ENCODE measurements around the gene RRP1B. TPM values are rescaled to one million over a fixed set of nuclear protein-coding genes. Genes with fewer than 3 reads are reported as not detected.
A peak's percentile ranks its signal among the peaks of the same experiment; 100 is the strongest.

RRP1B gene
- polyA plus RNA-seq, 1 donor from 2014 or later: 20.3 TPM

- Histone ChIP-seq H3K79me2 (replicated peaks; ENCODE audit: insufficient read depth, low read length) (no peaks in the 10 kb centered on the region), H3K27me3 (ENCODE audit: insufficient read depth, low read depth, low read length) (no peaks in the 10 kb centered on the region), H2AFZ (ENCODE audit: low read depth, low read length) (no peak overlapping the region), H4K20me1 (ENCODE audit: insufficient read depth) (no peaks in the 10 kb centered on the region), H3K9me2 (ENCODE audit: insufficient read depth, low read length) (no peaks in the 10 kb centered on the region), H3K27ac (ENCODE audit: low read length) (no peak overlapping the region), H3F3A (ENCODE audit: insufficient read depth, low read length, poor library complexity, severe bottlenecking) (no peaks in the 10 kb centered on the region), H3K9ac (ENCODE audit: low read length) (no peak overlapping the region), H3K4me2 (ENCODE audit: low read length) (no peak overlapping the region), H3K36me3 (ENCODE audit: insufficient read depth, low read length) (no peaks in the 10 kb centered on the region), H3K9me3 (ENCODE audit: low read length) (no peaks in the 10 kb centered on the region), H3K4me3 (ENCODE audit: low read length) (no peak overlapping the region)
- no peak for TF ChIP-seq MXI1 (conservative IDR thresholded peaks at IDR 0.05; ENCODE audit: poor library complexity, severe bottlenecking)
- no peak for TF ChIP-seq TAF1 (IDR thresholded peaks at IDR 0.05; ENCODE audit: low read depth)
- TF ChIP-seq SMC3 (conservative IDR thresholded peaks at IDR 0.05; ENCODE audit: poor library complexity): no peak
- TF ChIP-seq RAD21 (conservative IDR thresholded peaks at IDR 0.05): no peak
- no peak for TF ChIP-seq REST (IDR thresholded peaks at IDR 0.05; ENCODE audit: borderline replicate concordance)
- no peak for TF ChIP-seq EZH2 (IDR thresholded peaks at IDR 0.05; ENCODE audit: borderline replicate concordance, insufficient read depth, low read length, poor library complexity, severe bottlenecking)
- TF ChIP-seq EP300 (conservative IDR thresholded peaks at IDR 0.05; ENCODE audit: poor library complexity, severe bottlenecking): no peak
- no peak for TF ChIP-seq CTCF (IDR thresholded peaks at IDR 0.05; ENCODE audit: poor library complexity, severe bottlenecking)
- TF ChIP-seq POLR2AphosphoS5 (IDR thresholded peaks at IDR 0.05): no peak
Observed at GRCh38 chr21:43726686-43727518, 67.5 kb downstream of the RRP1B start.

- Histone ChIP-seq H3K9me2 (ENCODE audit: insufficient read depth, low read length) (no peaks in the 10 kb centered on the region), H3K4me2 (ENCODE audit: low read length) (no peak overlapping the region), H3K9ac (ENCODE audit: low read length) (peak overlapping the region; percentile 69), H3K79me2 (replicated peaks; ENCODE audit: insufficient read depth, low read length) (no peaks in the 10 kb centered on the region), H3K9me3 (ENCODE audit: low read length) (no peaks in the 10 kb centered on the region), H3F3A (ENCODE audit: insufficient read depth, low read length, poor library complexity, severe bottlenecking) (no peaks in the 10 kb centered on the region), H3K36me3 (ENCODE audit: insufficient read depth, low read length) (no peaks in the 10 kb centered on the region), H3K27ac (ENCODE audit: low read length) (peak overlapping the region; percentile 52), H3K4me3 (ENCODE audit: low read length) (peak overlapping the region; percentile 71), H3K27me3 (ENCODE audit: insufficient read depth, low read depth, low read length) (no peaks in the 10 kb centered on the region), H4K20me1 (ENCODE audit: insufficient read depth) (no peaks in the 10 kb centered on the region), H2AFZ (ENCODE audit: low read depth, low read length) (no peak overlapping the region)
- TF ChIP-seq MXI1 (conservative IDR thresholded peaks at IDR 0.05; ENCODE audit: poor library complexity, severe bottlenecking): no peak
- no peak for TF ChIP-seq TAF1 (IDR thresholded peaks at IDR 0.05; ENCODE audit: low read depth)
- TF ChIP-seq EZH2 (IDR thresholded peaks at IDR 0.05; ENCODE audit: borderline replicate concordance, insufficient read depth, low read length, poor library complexity, severe bottlenecking): no peak
- no peak for TF ChIP-seq CTCF (IDR thresholded peaks at IDR 0.05; ENCODE audit: poor library complexity, severe bottlenecking)
- no peak for TF ChIP-seq SMC3 (conservative IDR thresholded peaks at IDR 0.05; ENCODE audit: poor library complexity)
- TF ChIP-seq RAD21 (conservative IDR thresholded peaks at IDR 0.05): no peak
Observed at GRCh38 chr21:43727519-43728153, 68.3 kb downstream of the RRP1B start.
